HTR-8/SVneo (cell line): Measurements from ENCODE around the gene LAMA2.

Experiments
- DNase-seq: peaks from one replicate; pipeline ENCODE4 v3.0.0; 2011; ENCODE audit warnings: low spot score, mixed read lengths; ENCODE audit not compliant: insufficient read length
- FAIRE-seq: peaks from 2 replicates; lab custom pipeline; 2011; peaks lifted over from hg19 to GRCh38; lab: Jason Lieb, UNC

LAMA2 gene

GRCh38 chr6:129195161-129195560 is 312.2 kb downstream of the LAMA2 start:
- DNase-seq (no peak), FAIRE-seq (no peak)

DNA sequence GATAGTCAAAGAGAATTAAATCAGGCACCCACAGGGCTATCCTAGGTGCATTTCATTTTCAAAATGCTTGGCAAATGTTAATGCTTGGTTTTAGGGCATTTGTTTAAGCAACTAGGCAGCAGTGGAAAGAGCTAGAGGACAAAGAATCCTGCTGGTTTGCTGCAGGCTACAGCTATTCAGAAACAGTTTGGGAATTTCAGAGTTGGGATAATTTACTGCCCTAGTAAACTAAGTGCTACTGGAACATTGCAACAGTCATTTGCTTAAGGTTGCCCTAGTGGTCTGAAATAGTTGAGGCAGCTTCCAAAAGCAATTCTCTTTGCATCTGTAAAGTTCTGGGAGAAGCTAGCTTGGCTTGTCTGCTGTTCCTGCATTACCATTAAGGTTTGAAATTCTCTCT is 312.7 kb downstream of the LAMA2 start:
- DNase-seq (no peak), FAIRE-seq (no peak)

DNA sequence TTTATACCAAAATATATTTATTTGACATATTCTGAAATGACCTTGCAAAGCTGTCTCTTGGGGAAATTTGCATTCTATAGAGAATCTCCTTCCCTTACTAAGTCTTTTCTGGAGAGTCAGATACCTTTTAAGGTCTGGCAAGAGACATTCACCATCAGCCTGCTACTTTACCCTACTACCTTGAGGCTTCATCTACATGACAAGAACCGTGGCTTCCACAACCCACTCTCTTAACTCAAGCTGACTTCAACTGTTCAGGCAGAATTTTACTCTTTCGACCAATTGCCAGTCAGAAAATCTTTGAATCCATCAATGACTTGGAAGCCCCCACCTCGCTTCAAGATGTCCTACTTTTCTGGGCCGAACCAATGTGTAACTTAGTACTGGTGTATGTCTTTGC is 314.2 kb downstream of the LAMA2 start:
- DNase-seq (no peak), FAIRE-seq (no peak)

- FAIRE-seq = no peak
- no peak for DNase-seq
These were observed 317.2 kb downstream of the LAMA2 start for GRCh38 chr6:129200151-129200550.

GRCh38 chr6:129203190-129203900 is 320.4 kb downstream of the LAMA2 start:
- no peak for FAIRE-seq
- DNase-seq = no peak

DNA sequence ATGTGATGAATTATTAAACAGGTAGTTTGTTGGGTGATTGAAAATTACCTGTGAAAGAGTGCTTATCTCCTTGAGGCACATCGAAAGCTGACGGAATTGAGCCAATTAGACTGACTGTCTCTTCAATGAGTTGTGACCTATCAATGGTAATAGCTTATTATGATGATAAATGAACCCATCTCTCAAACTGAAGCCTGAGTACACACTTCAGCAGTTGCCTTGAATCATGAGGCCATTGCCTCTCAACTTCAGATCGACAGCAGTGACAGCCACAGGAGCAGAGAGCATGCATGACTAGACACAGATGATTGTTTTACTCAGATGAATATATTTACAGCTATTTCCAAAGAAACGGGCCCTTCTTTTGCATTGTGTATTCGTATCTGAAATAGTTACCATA is 323.9 kb downstream of the LAMA2 start:
- DNase-seq = no peak
- no peak for FAIRE-seq

DNA sequence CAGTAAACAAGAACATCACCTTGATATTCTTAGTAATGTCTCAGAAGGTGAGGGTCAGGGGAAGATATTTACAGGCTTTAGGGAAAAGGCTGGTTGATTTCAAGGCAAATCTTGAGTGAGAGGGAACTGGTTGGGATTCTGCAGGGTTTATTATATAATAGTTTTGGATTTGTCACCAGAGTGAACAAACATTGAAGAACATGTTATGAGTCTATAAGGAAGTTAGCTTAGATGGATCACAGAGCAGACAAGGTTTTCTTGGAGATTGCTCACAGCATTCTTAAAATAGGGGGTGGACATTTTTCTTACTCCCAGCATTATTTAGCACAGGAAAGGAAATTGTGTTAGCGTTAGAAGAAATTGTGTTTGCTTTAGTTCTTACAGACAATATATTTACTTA is 324.9 kb downstream of the LAMA2 start:
- DNase-seq (no peak), FAIRE-seq (no peak)

GRCh38 chr6:129208415-129209034 is 325.6 kb downstream of the LAMA2 start:
- no peak for FAIRE-seq
- no peak for DNase-seq

GRCh38 chr6:129209355-129209754 is 326.4 kb downstream of the LAMA2 start:
- no peak for FAIRE-seq
- peak; percentile 22 for DNase-seq

GRCh38 chr6:129210684-129211083 is 327.7 kb downstream of the LAMA2 start:
- DNase-seq = no peak
- no peak for FAIRE-seq

DNA sequence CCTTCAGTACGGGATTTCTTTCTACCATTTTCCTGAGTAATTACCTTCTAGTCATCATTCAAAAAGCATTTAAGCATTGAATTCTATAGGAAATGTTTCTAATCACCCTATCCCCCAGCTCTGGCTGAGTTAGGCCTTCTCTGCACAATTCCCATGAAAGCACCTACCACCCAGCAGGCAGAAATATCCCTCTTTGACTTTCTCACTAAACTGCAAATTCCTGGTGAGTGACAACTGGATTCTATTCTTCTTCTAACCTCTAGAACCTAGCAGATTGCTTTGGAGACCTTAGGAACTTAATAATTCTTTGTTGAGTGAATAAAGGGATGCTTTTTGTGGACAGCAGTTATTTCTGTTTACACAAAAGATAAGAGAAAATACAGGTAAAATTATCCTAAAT is 328.7 kb downstream of the LAMA2 start:
- FAIRE-seq (no peak), DNase-seq (no peak)

GRCh38 chr6:129212081-129212480 is 329.1 kb downstream of the LAMA2 start:
- FAIRE-seq (no peak), DNase-seq (no peak)

DNA sequence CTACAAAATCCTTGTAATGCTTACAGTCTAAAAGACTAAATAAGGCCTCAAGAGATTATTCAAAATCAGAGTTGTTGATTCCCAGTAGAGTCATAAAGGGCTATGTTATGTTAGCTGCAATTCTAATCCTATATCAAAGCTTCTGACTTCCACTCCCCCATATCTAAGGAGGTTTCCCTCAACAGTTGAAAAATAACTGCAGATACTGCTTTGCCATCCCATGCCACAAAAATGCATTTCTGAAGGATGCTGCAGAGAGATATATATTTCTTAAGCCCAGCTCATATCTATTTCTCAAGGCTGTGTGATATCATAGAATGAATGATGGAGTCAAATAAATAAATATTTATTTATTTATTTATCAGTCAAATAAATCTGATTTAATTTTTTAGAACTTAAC is 332.3 kb downstream of the LAMA2 start:
- FAIRE-seq (no peak), DNase-seq (no peak)

GRCh38 chr6:129215916-129216520 is 333.1 kb downstream of the LAMA2 start:
- no peak for DNase-seq
- no peak for FAIRE-seq

GRCh38 chr6:129217701-129218100 is 334.8 kb downstream of the LAMA2 start:
- no peak for FAIRE-seq
- no peak for DNase-seq

- DNase-seq = no peak
- no peak for FAIRE-seq
These were observed 350.7 kb downstream of the LAMA2 start for GRCh38 chr6:129233458-129234134.

GRCh38 chr6:129235167-129236000 is 352.4 kb downstream of the LAMA2 start:
- no peak for DNase-seq
- FAIRE-seq = no peak

GRCh38 chr6:129236001-129236517 is 353.1 kb downstream of the LAMA2 start:
- DNase-seq (no peak), FAIRE-seq (no peak)

GRCh38 chr6:129238991-129239390 is 356.1 kb downstream of the LAMA2 start:
- no peak for FAIRE-seq

More at GRCh38 chr6:129238991-129239390, 356.1 kb downstream of the LAMA2 start:
- DNase-seq = no peak
